Activated naive CD4-positive, alpha-beta T cell treated with anti-CD3 and anti-CD28 coated beads for 36 hours (primary cell): ENCODE measurements around the gene ACTR6. TPM values are rescaled to one million over a fixed set of nuclear protein-coding genes. Genes with fewer than 3 reads are reported as not detected.
"Not testable (repeated sequence)": the region's sequence is repeated elsewhere in the genome, so short reads cannot be mapped to it uniquely, and the experiment has no call there.

Experiments used
- CTCF ChIA-PET: fragments of 350-600 bp; sonication (Branson Sonifier 250); formaldehyde crosslinking; loops from one replicate; lab custom pipeline; 2021; ENCODE audit warnings: antibody characterized with exemption; lab: Charles Lee
- DNase-seq: peaks from one replicate; pipeline ENCODE4 v3.0.0-alpha.2; 2020
- H3K27ac Mint-ChIP-seq: one replicate; pipeline ENCODE4 v1.8.0; 2021; ENCODE audit warnings: mild to moderate bottlenecking, mixed read lengths
- H3K27me3 Mint-ChIP-seq: one replicate; pipeline ENCODE4 v1.8.0; 2021; ENCODE audit warnings: low read depth, mixed read lengths
- H3K36me3 Mint-ChIP-seq: one replicate; pipeline ENCODE4 v1.8.0; 2021; ENCODE audit warnings: low read depth, mixed read lengths
- H3K4me1 Mint-ChIP-seq: one replicate; pipeline ENCODE4 v1.8.0; 2021; ENCODE audit warnings: low read depth, mixed read lengths
- H3K4me3 Mint-ChIP-seq: one replicate; pipeline ENCODE4 v1.8.0; 2021; ENCODE audit warnings: mild to moderate bottlenecking, moderate library complexity, mixed read lengths
- H3K9me3 Mint-ChIP-seq: one replicate; pipeline ENCODE4 v1.8.0; 2021; ENCODE audit warnings: mixed read lengths
- intact Hi-C: fragments of 100-400 bp; cut with micrococcal nuclease; formaldehyde crosslinking; loops from one replicate; pipeline ENCODE4 v1.15.1; 2023
- total RNA-seq, 2 experiments: library from RNA; stranded (reverse); gene quantifications; one replicate each; pipeline ENCODE4 v1.2.3, GENCODE V29; 2021

The ACTR6 gene
- total RNA-seq, 2 experiments from 2014 or later, result 38.0 to 41.8 TPM

GRCh38 chr12:100208834-100209233, 8.2 kb downstream of the ACTR6 start:
- intact Hi-C loops, result no loop called here
- H3K27ac Mint-ChIP-seq, result no peak overlapping the region

DNA sequence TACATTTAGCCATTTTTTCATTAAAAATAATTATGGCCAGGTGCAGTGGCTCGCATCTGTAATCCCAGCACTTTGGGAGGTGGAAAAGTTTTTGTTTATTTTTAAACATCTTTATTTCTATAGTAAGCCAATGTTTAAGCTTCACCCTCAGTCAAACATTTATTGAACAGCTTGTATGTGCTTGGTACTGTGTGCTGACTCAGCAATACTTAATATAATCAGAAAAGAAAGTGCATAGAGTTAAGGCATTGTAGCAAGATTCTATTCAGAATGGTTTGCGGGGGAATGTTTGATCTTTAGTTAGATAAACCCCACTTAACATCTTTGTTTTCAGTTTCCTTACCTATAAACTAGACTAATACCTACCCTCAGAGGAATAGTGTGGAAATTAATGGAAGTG, 11.1 kb downstream of the ACTR6 start:
- Mint-ChIP-seq H3K4me1 (no peaks in the 10 kb centered on the region), H3K27ac (no peak overlapping the region), H3K36me3 (peaks cover 11% of the 10 kb centered on the region), H3K9me3 (no peaks in the 10 kb centered on the region), H3K4me3 (no peak overlapping the region), H3K27me3 (no peaks in the 10 kb centered on the region)
- CTCF ChIA-PET, result interaction anchor here (0.6 to 0.7 kb wide), 2 partner anchors 9 to 28 kb away, joined by 3 read pairs; no protein-coding TSS in a partner anchor
- DNase-seq, result no peak
- intact Hi-C loops, result no loop called here

More at GRCh38 chr12:100208834-100209233, 8.2 kb downstream of the ACTR6 start:
- DNase-seq, result no peak
- no peaks in the 10 kb centered on the region for H3K27me3 Mint-ChIP-seq
- peaks cover 11% of the 10 kb centered on the region for H3K36me3 Mint-ChIP-seq
- H3K4me1 Mint-ChIP-seq, result peaks cover 3% of the 10 kb centered on the region
- H3K9me3 Mint-ChIP-seq, result no peaks in the 10 kb centered on the region
- no peak overlapping the region for H3K4me3 Mint-ChIP-seq
- CTCF ChIA-PET, result no interaction called here

DNA sequence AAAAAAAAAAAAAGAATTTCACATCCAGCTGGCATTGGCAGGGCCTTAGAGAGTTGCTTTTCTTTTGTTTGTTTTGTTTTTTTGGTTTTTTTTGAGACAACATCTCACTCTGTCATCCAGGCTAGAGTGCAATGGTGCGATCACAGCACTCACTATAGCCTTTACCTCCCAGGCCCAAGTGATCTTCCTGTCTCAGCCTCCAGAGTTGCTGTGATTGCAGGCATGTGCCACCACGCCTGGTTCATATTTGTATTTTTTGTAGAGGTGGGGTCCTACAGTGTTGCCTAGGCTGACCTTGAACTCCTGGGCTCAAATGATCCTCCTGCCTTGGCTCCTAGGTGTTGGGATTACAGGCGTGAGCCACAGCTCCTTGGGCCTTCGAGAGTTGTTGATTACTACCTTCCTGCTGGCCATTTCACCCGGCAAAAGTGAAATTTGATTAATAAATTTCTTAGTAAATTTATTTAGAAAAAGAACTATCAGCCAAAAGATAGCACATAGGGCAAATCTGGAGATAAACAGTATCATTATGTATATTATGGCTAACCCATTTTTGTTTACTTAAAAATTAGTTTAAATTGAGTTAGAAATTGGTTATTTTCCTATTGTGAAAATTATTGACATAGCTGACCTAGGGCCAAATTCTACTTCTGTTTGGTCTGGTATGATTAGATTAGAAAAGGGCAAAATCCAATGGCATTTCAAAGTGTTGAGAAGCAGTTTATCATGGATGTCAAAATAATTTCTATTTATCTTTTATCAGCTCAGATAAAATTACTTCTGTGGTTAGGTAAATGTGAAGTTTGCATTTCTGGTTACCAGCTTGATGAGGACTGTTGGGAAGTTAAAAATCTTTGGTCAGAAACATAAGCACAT, 12.6 kb downstream of the ACTR6 start:
- no peak for DNase-seq
- intact Hi-C loops, result no loop called here
- CTCF ChIA-PET, result interaction anchor here (0.8 to 1.5 kb wide), 2 partner anchors 58 to 192 kb away, joined by 3 to 6 read pairs; no protein-coding TSS in a partner anchor
- no peaks in the 10 kb centered on the region for H3K4me1 Mint-ChIP-seq
- no peak overlapping the region for H3K27ac Mint-ChIP-seq
- H3K4me3 Mint-ChIP-seq, result no peak overlapping the region
- no peaks in the 10 kb centered on the region for H3K9me3 Mint-ChIP-seq
- H3K27me3 Mint-ChIP-seq, result no peaks in the 10 kb centered on the region
- peaks cover 11% of the 10 kb centered on the region for H3K36me3 Mint-ChIP-seq

DNA sequence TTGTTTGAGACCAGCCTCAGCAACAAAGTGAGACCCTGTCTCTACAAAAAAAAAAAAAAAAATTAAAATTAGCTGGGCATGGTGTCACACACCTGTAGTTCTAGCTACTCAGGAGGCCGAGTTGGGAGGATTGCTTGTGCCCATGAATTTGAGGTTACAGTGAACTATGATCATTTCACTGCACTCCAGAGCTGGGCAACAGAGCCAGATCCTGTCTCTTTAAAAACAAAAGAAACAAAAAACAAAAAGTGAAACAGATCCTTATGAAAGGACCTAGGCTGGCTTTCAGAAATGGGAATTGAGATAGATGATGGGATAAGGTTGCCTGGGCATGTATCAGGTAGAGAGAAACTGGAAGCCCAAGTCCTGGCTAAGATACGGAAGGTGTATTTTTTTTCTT, 13.9 kb downstream of the ACTR6 start:
- peaks cover 6% of the 10 kb centered on the region for H3K36me3 Mint-ChIP-seq
- no peaks in the 10 kb centered on the region for H3K4me1 Mint-ChIP-seq
- peak overlapping the region; percentile 32 for H3K27ac Mint-ChIP-seq

GRCh38 chr12:100215209-100215608, 14.6 kb downstream of the ACTR6 start:
- Mint-ChIP-seq H3K9me3 (no peaks in the 10 kb centered on the region), H3K36me3 (peaks cover 3% of the 10 kb centered on the region), H3K4me3 (no peak overlapping the region), H3K4me1 (no peaks in the 10 kb centered on the region), H3K27me3 (no peaks in the 10 kb centered on the region), H3K27ac (no peak overlapping the region)
- CTCF ChIA-PET, result no interaction called here
- no peak for DNase-seq
- intact Hi-C loops, result no loop called here

More for the DNA sequence above, 13.9 kb downstream of the ACTR6 start:
- CTCF ChIA-PET, result interaction anchor here (1.5 kb wide), 1 partner anchor 60 kb away, joined by 6 read pairs; no protein-coding TSS in a partner anchor
- no peaks in the 10 kb centered on the region for H3K9me3 Mint-ChIP-seq
- intact Hi-C loops, result no loop called here
- no peaks in the 10 kb centered on the region for H3K27me3 Mint-ChIP-seq
- H3K4me3 Mint-ChIP-seq, result no peak overlapping the region
- no peak for DNase-seq

DNA sequence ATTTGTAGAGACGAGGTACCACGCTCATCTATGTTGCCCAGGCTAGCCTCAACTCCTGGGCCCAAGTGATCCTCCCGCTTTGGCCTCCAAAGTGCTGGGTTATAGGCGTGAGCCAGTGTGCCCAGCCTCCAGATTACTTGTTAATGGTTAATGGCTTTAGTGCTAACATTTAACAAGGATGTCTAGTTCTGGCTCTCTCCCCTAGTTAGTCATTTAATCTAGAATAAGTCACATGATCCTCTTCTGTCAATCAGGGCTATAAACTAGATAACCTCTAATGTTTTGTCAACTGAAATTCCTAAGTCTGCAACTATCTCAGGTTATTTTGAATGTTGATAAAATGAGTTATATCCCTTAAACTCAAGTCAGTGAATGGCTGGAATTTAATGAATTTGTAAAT, 15.7 kb downstream of the ACTR6 start:
- no peak overlapping the region for H3K27ac Mint-ChIP-seq
- H3K4me3 Mint-ChIP-seq, result no peak overlapping the region
- CTCF ChIA-PET, result no interaction called here
- no peaks in the 10 kb centered on the region for H3K4me1 Mint-ChIP-seq
- intact Hi-C loops, result no loop called here
- H3K9me3 Mint-ChIP-seq, result no peaks in the 10 kb centered on the region
- H3K36me3 Mint-ChIP-seq, result peaks cover 3% of the 10 kb centered on the region
- DNase-seq, result no peak
- H3K27me3 Mint-ChIP-seq, result no peaks in the 10 kb centered on the region

- no peak overlapping the region for H3K4me3 Mint-ChIP-seq
- CTCF ChIA-PET, result interaction anchor here (0.9 kb wide), 1 partner anchor 64 kb away, joined by 3 read pairs; no protein-coding TSS in a partner anchor
- H3K9me3 Mint-ChIP-seq, result no peaks in the 10 kb centered on the region
- H3K36me3 Mint-ChIP-seq, result peaks cover 6% of the 10 kb centered on the region
- H3K4me1 Mint-ChIP-seq, result no peaks in the 10 kb centered on the region
- no peak for DNase-seq
- no peaks in the 10 kb centered on the region for H3K27me3 Mint-ChIP-seq
- intact Hi-C loops, result no loop called here
- no peak overlapping the region for H3K27ac Mint-ChIP-seq
These were observed 18.9 kb downstream of the ACTR6 start for GRCh38 chr12:100219328-100220109.

- no peak overlapping the region for H3K4me3 Mint-ChIP-seq
- H3K27me3 Mint-ChIP-seq, result no peaks in the 10 kb centered on the region
- H3K9me3 Mint-ChIP-seq, result no peaks in the 10 kb centered on the region
- intact Hi-C loops, result no loop called here
- peaks cover 13% of the 10 kb centered on the region for H3K36me3 Mint-ChIP-seq
- no peak for DNase-seq
- CTCF ChIA-PET, result no interaction called here
- H3K4me1 Mint-ChIP-seq, result no peaks in the 10 kb centered on the region
- no peak overlapping the region for H3K27ac Mint-ChIP-seq
These were observed 20.9 kb downstream of the ACTR6 start for GRCh38 chr12:100221523-100221922.

GRCh38 chr12:100222173-100222572, 21.6 kb downstream of the ACTR6 start:
- H3K27me3 Mint-ChIP-seq, H3K4me3 Mint-ChIP-seq, H3K27ac Mint-ChIP-seq, H3K4me1 Mint-ChIP-seq, CTCF ChIA-PET, DNase-seq, intact Hi-C loops, H3K9me3 Mint-ChIP-seq: not testable (repeated sequence)
- peaks cover 13% of the 10 kb centered on the region for H3K36me3 Mint-ChIP-seq

DNA sequence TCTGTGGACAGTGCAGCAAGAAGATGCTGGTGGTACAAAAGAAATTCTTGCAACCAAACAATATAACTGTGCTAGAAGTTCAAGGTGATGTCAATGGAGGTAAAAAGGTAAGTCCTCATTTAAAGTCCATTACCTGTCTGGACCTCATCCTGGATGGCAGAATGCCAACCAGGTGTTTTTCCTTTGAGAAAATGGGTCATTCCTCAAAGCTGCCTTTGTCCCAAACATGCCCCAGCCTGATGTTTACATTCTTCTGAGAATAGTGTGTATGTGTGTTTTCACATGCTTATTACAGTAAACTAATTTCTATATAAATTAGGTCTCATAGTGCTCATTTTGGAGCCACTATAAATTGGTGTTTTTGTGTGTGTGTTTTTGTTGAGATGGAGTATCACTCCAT, 24.9 kb downstream of the ACTR6 start:
- intact Hi-C loops, result no loop called here
- Mint-ChIP-seq H3K27me3 (no peaks in the 10 kb centered on the region), H3K27ac (no peak overlapping the region), H3K9me3 (no peaks in the 10 kb centered on the region), H3K36me3 (peaks cover 11% of the 10 kb centered on the region), H3K4me3 (no peak overlapping the region), H3K4me1 (no peaks in the 10 kb centered on the region)
- no peak for DNase-seq
- CTCF ChIA-PET, result no interaction called here

- Mint-ChIP-seq H3K36me3 (peaks cover 7% of the 10 kb centered on the region), H3K4me3 (no peak overlapping the region), H3K27me3 (no peaks in the 10 kb centered on the region), H3K27ac (no peak overlapping the region), H3K9me3 (no peaks in the 10 kb centered on the region), H3K4me1 (no peaks in the 10 kb centered on the region)
- CTCF ChIA-PET, result interaction anchor here (0.8 to 1.4 kb wide), 3 partner anchors 45 to 1362 kb away, joined by 3 to 6 read pairs (median 3); no protein-coding TSS in a partner anchor
- no peak for DNase-seq
- intact Hi-C loops, result no loop called here
These were observed 28.5 kb downstream of the ACTR6 start for GRCh38 chr12:100229036-100229635.

DNA sequence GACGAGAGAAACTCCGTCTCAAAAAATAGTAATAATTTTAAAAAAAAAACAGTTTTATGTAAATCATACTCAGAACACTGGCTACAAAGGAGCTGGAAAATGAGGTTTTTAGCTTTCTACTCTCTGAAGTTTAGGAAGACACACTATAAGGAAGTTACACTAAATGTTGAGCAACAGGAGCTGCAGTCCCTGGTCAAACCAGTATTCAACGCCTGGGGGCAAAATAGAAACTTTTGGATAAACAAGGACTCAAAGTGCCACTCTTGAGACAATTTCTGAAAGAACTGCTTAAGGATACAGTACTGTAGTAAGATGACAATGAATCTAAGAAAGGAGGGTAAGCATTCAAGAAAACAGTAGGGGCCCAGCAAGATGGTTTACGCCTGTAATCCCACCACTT, 29.3 kb downstream of the ACTR6 start:
- Mint-ChIP-seq H3K27me3 (no peaks in the 10 kb centered on the region), H3K9me3 (no peaks in the 10 kb centered on the region), H3K4me3 (no peak overlapping the region), H3K4me1 (no peaks in the 10 kb centered on the region), H3K36me3 (peaks cover 7% of the 10 kb centered on the region), H3K27ac (no peak overlapping the region)
- CTCF ChIA-PET, result interaction anchor here (0.7 to 1.4 kb wide), 2 partner anchors 175 to 1468 kb away, joined by 3 to 4 read pairs; no protein-coding TSS in a partner anchor
- intact Hi-C loops, result no loop called here
- no peak for DNase-seq
